ENCODE results near the gene GTPBP10.
A peak's percentile ranks its signal among the peaks of the same experiment; 100 is the strongest.
"Not testable (repeated sequence)": the region's sequence is repeated elsewhere in the genome, so short reads cannot be mapped to it uniquely, and the experiment has no call there.

Gene GTPBP10, protein sequence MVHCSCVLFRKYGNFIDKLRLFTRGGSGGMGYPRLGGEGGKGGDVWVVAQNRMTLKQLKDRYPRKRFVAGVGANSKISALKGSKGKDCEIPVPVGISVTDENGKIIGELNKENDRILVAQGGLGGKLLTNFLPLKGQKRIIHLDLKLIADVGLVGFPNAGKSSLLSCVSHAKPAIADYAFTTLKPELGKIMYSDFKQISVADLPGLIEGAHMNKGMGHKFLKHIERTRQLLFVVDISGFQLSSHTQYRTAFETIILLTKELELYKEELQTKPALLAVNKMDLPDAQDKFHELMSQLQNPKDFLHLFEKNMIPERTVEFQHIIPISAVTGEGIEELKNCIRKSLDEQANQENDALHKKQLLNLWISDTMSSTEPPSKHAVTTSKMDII

DNA sequence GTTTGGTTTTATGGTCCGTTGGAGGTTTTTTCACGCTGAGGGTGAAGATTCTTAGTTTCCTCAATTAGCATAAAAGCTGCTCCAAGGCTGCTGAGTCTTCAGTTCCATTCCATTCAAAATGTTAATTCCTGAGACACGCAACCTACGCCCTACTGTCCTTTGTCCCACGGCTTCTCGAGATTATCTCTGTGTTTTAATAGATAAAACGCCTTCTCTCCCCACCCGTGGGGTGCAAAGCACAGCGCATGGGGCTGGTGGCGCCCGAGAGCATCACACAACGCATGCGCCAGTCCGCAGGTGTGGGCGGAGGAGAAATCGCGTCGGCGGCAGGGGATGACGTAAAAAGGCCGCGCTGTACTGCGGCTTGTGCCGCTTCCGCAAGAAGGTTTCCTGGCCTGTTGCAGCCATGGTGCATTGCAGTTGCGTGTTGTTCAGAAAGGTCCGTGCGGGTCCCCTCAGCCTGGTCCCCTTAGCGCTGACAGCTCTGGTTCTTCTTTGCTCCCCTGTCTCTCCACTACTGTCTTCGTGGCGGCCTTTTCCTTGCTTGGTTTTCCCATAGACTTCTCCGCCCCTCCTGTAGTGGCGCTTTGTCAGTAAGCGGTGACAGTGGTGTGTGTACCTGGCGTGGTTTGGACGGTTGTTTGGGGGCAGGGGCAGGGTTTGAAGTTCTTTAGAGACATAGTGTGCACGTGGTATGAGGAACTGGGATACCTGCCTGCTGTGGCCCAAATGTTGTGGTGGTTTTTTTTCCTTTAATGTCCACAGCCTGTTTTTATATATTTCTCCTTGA lies at the start of gene GTPBP10:
TSS of gene GTPBP10 (plus strand) at position 381 of the 790 bp plus-strand sequence. CDS start at position 407, 26 bp downstream.
- DNase-seq (ENCODE audit: extremely low read depth in 1 of 2, low read depth in 1 of 2), result peak; percentile 87 to 94

DNA sequence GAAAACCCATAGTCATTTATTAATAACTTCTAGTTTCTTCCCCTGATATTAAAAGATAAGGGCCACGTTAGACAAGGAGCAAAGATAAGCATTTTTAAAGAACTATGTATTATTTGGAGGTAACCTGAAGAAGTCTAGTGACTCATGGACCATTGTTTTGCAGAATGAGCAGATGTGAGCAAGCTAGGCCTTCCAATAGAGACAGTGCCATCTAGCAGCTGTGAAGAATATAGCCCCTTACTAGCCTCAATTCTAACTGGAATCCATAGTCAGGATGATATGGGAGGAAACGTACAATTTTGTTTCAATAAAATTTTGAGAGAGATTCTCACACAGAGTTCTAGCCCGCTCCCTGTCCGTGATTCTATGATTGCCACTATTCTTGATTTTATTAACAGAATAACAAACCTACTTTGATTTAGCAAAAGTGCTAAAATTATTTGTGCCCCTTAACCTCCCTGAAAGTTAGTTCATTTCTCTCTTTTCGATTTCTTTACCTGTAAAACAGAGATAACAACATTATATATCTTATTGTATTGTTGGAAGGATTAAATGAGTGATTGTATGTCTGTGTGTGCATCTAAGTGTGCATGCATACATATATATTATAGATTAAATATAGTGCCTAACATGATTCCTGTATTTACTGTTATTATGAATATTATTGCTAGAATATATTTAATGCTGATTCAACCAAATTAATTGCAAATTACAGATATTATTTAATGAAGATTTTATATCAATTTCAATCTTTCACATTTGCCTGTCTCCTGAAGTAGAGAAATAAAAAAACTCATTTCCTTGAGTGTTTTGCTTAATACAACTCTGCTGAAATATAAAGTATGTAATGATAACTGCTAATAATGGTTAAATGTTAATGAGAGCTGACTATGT lies 48.1 kb upstream of the GTPBP10 start:
- no peak for DNase-seq (ENCODE audit: extremely low read depth in 1 of 2, low read depth in 1 of 2)

DNA sequence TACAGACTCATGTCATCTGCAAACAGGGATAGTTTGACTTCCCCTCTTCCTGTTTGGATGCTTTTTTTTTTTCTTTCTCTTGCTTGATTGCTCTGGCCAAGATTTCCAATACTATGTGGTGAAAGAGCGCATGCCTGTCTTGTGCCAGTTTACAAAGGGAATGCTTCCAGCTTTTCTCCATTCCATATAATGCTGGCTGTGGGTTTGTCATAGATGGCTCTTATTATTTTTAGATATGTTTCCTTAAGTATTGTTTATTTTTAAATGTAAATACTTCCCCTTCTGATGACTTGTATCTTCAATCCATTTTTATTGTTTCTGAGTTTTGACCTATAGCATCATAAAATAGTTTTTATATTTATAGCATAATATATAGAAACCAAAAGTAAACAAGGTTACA lies 43.3 kb upstream of the GTPBP10 start:
- DNase-seq (ENCODE audit: extremely low read depth in 1 of 2, low read depth in 1 of 2), result no peak

DNA sequence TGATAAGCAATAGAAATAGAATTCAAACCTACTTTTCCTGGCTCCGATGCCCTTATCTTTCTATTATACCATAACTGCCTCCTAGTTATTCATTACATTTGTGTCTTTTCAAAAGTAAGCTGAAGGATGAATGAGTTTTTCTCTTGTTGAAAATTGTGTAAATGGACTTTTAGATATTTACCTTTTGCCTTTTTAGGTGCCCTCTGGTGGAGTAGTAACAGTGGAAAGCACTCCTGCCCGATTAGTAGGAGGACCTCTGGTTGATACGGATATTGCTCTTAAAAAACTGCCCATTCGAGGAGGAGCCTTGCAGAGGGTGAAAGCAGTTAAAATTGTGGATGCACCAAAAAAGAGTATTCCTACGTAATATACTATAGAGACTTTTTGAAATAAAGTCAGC lies 36.6 kb upstream of the GTPBP10 start:
- no peak for DNase-seq (ENCODE audit: extremely low read depth in 1 of 2, low read depth in 1 of 2)

DNA sequence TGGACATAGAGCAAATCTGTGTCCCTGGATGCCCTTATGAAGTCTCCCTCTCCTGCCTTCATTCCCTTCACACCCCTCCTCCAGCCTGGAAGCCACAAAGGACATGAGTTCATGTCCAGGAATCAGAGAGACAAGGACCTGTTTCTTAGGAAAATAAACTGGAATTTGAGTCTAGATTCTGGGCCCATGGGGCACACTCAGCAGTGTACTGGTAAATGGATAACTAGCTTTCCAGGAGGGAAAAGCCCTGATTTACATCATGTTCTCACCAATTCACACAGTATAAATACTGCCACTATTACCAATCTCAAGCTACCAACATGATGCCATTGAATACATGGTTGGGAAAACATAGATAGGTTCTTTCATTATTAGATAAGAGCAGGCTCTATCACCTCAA lies 35.3 kb upstream of the GTPBP10 start:
- no peak for DNase-seq (ENCODE audit: extremely low read depth in 1 of 2, low read depth in 1 of 2)

DNA sequence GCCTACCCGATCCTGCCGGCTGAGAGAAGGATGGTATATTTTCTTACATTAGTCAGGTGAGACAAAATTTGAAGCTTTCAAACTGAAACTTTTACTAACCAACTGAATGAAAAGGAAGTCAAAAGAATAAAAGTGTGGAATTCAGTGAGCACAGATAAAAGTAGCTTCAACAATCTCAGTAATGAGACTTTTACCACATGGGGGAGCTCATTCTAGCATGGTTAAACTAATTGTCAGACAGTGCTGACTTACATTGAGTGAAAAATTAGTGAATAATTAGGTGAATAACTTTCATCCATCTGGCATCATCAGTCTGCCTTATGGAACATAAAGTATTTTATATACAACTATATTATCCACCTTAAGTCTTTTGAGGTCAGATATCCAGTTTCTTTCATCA lies 33.8 kb upstream of the GTPBP10 start:
- DNase-seq (ENCODE audit: extremely low read depth in 1 of 2, low read depth in 1 of 2), result no peak

DNA sequence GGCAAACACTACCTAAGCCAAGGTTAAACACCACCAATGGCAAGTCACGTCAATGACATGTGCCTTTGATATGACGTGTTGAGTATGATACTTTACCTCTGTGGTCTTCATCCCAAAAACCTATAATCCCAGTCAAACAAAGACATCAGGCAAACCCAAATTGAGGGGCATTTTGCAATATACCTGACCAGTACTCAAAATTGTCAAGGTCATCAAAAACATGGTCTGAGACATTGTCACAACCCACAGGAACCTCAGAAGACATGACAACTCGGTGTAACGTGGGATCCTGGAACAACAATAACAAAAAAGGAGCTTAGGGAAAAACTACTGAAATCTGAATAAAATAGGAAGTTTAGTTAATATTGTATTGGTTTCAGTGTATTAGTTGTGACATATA lies 32.6 kb upstream of the GTPBP10 start:
- no peak for DNase-seq (ENCODE audit: extremely low read depth in 1 of 2, low read depth in 1 of 2)

DNA sequence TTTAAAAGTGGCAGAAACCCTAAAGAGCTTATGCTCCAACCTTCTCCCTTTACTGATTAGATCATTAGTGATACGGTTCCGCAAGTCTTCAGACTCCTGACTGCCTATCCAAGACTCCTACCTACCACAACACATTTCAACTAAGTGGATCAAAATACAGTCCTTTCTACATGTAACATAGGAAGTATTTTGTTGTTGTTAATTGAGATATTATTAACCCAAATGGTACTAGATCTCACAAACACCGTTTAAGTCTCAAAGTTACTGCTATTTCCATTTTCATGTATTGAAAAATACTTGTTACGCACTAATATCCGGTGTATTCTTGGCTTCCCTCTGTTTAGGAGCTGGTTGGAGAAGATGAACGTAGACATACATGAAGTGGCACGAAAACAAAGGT lies 26.5 kb upstream of the GTPBP10 start:
- no peak for DNase-seq (ENCODE audit: extremely low read depth in 1 of 2, low read depth in 1 of 2)

DNA sequence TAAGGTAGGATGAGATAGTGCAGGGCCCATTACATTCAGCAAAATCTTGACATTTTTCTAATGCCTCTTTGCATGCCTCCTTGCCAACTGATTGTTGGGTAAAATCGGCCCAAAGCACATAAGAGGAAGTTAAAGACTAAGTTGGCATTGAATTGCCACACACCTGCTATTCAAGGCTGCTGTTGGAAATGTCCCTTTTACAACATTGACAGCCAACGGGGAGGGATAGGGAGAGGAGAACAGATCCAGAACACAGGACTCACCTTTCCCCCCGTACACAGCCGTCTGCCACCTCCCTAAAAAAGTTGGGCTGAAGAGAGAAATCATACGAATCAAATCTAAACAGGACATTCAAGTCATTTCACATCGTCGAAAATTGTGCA lies 26.1 kb upstream of the GTPBP10 start:
- DNase-seq (ENCODE audit: extremely low read depth in 1 of 2, low read depth in 1 of 2), result no peak

DNA sequence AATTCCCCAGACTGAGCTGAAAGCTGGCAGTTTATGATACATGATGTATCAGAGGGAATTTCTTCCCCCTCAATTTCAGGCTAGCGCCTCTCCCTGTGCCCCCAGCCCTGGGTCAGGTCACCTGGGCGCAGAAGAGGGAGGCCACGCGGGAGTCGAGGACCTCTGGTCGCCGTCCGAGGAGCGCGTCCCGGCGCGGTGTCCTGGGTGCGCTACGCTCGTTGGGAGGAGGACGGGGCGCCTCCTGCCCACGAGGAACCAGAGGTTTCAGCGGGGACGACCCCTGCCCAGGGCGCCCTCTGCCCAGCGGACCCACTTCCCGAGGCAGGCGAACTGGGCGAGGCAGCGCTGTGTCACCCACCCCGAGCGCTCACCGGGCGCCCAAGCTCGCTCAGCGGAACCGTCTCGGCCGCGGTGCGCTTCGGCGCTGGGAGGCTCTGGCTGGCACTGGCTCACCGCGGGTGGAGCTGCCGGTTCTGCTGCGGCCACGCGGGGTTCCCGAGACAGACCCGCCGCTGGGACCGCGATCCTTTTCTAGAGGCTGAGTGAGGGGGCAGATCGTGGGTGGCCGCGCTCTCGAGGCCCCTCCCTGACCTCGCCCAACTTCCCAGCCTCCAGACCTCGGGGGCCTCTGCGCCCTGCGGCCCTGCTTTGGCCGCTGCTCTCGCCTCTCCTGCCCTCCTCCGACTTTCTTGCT lies 25.6 kb upstream of the GTPBP10 start, which contains the start of gene FAM237B:
TSS of gene FAM237B (minus strand) at position 504 of the 694 bp plus-strand sequence. CDS start 1,556 bp downstream, outside the sequence.
- DNase-seq (ENCODE audit: extremely low read depth in 1 of 2, low read depth in 1 of 2), result no peak

DNA sequence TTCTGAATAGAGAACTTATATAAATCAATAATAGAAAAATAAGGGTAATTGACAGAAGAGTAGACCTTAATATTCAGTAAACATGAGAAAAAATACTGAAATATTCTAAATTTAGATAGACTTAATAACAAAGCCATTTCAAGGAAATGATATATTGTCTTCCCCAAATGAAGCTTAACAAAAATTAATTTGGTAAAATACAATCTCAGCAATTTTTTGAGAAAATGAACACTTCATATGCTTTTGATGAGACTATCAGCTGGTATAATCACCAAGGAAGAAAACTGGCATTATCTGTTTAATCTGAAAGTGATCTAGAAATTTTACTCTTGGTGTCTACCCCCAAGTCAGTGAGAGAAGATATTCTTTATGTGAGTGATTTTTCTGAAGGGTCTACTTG lies 23.7 kb upstream of the GTPBP10 start:
- DNase-seq (ENCODE audit: extremely low read depth in 1 of 2, low read depth in 1 of 2), result no peak

DNA sequence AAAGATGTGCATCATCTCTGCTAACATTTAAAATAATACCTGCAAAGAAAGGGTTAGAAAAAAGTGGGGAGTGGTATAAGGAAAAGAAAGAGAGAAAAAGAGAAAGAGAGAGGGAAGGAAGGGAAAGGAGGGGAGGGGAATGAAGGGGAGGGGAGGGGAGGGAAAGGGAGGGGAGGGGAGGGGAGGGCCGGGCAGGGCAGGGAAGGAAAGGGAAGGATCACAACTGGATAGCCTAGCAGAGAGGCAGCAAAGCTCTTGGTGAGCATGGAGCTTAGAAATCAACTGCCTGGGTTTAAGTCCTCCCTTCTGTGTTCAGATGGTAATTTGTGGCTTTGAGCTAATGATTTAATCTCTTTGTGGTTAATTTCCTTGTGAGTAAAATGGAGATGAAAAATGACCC lies 20.0 kb upstream of the GTPBP10 start:
- DNase-seq (ENCODE audit: extremely low read depth in 1 of 2, low read depth in 1 of 2), result no peak

DNA sequence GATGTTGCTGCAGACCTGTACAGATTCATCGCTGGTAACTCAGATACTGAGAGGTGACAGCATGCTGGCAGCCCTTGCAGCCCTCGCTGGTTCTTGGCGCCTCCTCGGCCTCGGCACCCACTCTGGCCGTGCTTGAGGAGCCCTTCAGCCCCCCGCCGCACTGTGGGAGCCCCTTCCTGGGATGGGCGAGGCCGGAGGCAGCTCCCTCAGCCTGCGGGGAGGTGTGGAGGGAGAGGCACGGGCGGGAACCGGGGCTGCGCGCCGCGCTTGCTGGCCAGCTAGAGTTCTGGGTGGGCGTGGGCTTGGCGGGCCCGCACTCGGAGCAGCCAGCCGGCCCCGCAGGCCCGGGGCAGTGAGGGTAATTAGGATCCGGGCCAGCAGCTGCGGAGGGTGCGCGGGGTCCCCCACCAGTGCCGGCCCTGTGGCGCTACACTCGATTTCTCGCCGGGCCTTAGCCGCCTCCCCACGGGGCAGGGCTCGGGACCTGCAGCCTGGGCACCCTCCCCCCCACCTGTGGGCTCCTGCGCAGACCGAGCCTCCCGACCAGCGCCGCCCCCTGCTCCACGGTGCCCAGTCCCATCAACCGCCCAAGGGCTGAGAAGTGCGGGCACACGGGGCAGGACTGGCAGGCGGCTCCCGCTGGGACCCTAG lies 12.2 kb upstream of the GTPBP10 start:
- no peak for DNase-seq (ENCODE audit: extremely low read depth in 1 of 2, low read depth in 1 of 2)

DNA sequence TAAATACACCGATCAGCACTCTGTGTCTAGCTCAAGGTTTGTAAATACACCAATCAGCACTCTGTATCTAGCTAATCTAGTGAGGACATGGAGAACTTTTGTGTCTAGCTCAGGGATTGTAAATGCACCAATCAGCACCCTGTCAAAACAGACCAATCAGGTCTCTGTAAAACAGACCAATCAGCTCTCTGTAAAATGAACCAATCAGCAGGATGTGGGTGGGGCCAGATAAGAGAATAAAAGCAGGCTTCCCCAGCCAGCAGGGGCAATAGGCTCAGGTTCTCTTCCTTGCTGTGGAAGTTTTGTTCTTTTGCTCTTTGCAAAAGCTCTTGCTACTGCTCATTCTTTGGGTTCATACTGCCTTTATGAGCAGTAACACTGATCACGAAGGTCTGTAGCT lies 11.6 kb upstream of the GTPBP10 start:
- not testable (repeated sequence) for DNase-seq (ENCODE audit: extremely low read depth in 1 of 2, low read depth in 1 of 2)

DNA sequence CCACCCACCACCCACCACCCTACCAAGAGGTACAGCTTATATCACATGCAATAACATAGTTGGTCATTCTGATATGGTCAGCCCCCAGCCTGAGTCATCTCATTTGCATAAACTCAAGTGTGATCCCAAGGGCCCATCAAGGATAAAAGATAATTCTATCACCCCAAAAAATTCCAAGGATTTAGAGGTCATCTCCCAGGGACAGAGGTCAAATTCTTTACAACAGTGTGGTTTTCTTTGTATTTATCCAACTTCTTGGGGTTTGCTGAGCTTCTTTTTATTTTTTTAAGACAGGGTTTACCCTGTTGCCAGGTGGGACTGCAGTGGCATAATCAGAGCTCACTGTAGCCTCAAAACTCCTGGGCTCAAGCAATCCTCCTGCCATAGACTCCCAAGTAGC lies 9.4 kb upstream of the GTPBP10 start:
- DNase-seq (ENCODE audit: extremely low read depth in 1 of 2, low read depth in 1 of 2), result no peak

DNA sequence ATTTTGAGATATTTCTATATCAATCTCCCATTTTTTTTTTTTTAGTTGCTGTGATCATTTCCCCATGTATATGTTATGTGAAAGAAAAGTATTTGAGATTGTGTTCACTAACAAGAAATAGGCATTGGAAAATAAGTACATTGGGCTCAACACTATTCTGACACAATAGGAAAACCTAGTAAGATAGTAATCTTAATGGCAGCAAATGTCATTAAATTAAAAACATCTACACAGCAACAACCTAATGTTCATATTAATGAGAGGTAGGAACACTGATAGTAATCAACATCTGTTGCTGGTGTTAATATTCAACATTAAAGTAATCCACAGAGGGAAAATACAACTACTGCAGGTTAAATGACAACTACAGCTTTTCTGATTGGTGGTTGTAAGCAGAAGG lies 1.5 kb upstream of the GTPBP10 start:
- DNase-seq (ENCODE audit: extremely low read depth in 1 of 2, low read depth in 1 of 2), result no peak

DNA sequence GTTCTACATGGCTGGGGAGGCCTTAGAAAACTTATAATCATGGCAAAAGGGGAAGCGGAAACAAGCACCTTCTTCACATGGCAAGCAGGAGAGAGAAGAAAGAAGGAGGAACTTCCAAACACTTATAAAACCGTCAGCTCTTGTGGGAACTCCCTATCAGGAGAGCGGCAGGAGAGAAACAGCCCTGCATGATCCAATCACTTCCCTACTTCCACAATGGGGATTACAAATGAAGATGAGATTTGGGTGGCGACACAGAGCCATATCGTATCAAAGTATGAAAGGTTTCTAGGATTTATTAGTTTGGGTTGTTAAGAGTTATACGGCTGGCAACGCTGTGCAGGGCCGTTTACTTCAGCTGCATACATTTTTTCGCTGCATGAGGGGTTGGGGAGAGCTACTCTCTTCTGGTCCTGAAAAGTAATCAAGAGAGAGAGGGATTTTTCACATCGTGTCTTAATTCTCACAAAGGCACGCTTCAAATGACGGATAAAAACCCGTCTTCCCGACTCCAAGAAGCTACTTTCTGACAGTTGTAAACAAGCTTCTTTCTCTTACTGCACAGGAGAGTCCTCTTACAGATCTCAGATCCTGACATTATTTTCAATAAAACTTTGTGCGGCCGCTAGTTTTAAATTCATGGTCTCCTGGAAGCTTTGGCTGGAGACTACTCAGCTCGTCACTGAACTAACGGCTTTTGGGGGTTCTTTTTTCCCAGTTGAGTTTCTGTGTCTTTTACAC lies 751 bp upstream of the GTPBP10 start:
- DNase-seq (ENCODE audit: extremely low read depth in 1 of 2, low read depth in 1 of 2), result no peak

DNA sequence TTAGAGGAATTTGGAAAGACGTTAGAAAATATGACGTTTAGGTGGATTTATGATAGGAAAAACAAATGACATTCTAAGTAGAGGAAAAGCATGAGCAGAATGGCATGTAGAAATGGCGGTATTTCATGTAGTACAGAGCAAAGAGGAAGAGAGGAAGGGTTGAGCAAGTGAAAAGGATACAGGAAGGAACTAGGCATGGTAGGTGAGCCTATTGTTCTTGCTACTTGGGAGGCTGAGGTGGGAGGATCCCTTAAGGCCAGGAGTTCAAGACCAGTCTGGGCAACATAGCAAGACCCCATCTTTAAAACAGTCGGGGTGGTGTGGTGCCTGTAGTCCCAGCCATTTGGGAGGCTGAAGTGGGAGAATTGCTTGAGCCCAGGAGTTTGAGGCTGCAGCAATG lies 1.2 kb downstream of the GTPBP10 start:
- no peak for DNase-seq (ENCODE audit: extremely low read depth in 1 of 2, low read depth in 1 of 2)

DNA sequence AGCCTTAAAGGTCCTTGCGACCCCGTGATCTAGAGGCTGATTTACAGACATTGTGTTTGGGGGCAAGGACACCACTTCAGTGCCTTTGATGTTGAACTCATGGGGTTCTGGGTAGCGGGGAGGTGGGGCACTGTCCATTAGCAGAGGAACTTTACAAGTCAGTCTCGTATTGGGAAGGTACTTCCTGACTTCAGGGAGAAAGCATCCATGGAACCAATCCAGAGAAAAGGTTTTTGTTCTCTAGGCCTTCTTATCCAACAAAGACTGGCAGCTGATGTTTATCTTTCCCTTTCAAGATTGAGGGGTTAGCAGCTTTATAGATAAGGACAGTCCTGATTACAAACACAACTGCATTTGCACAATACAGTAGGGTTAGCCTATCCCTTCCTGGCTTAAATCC lies 2.8 kb downstream of the GTPBP10 start:
- DNase-seq (ENCODE audit: extremely low read depth in 1 of 2, low read depth in 1 of 2), result no peak

Data from activated CD8-positive, alpha-beta memory T cell treated with anti-CD3 and anti-CD28 coated beads for 1 hour (primary cell).